K562 (cell line): Measurements from ENCODE around the gene FBXO48. TPM values are rescaled to one million over a fixed set of nuclear protein-coding genes. Genes with fewer than 3 reads are reported as not detected.

Source experiments
- CREBBP ChIP-seq: IDR thresholded peaks from one replicate; pipeline ENCODE4 v1.6.1; 2012; ENCODE audit warnings: low read depth, mild to moderate bottlenecking, control low read depth, inconsistent platforms, low read length
- E2F4 ChIP-seq: sonication (generic); formaldehyde crosslinking; IDR thresholded peaks from 2 replicates; pipeline ENCODE4 v1.8.0; 2022; ENCODE audit warnings: mild to moderate bottlenecking, low read depth, missing genetic modification reagents
- ETV6 ChIP-seq, 3 experiments: fragments of 150-350 bp in 1 of 3; sonication (generic) in 1 of 3; formaldehyde crosslinking in 1 of 3; IDR thresholded peaks; 2 replicates each; pipeline versions ENCODE4 v1.6.1 to v1.8.0; 2014 to 2022; ENCODE audit warnings: borderline replicate concordance in 2 of 3, low read depth in 2 of 3, antibody characterized with exemption in 1 of 3, low read length in 1 of 3, mild to moderate bottlenecking in 1 of 3, missing genetic modification reagents in 1 of 3
- EWSR1 ChIP-seq: fragments of 450-650 bp; IDR thresholded peaks from 2 replicates; pipeline ENCODE4 v1.6.1; 2018; ENCODE audit warnings: borderline replicate concordance, mild to moderate bottlenecking, low read depth, moderate library complexity; ENCODE audit not compliant: partially characterized antibody
- GABPA ChIP-seq: fragments of 200-800 bp; sonication (Bioruptor generic); conservative IDR thresholded peaks from 2 replicates; pipeline ENCODE4 v1.6.1; 2016; ENCODE audit warnings: low read depth, missing genetic modification characterization, missing compliant biosample characterization
- ILF3 ChIP-seq: fragments of 450-650 bp; IDR thresholded peaks from 2 replicates; pipeline ENCODE4 v1.6.1; 2018; ENCODE audit warnings: antibody characterized with exemption, mild to moderate bottlenecking, moderate library complexity, borderline replicate concordance
- KAT7 ChIP-seq: sonication (generic); formaldehyde crosslinking; IDR thresholded peaks from 2 replicates; pipeline ENCODE4 v1.8.0; 2022; ENCODE audit warnings: missing genetic modification reagents, mild to moderate bottlenecking, borderline replicate concordance
- KDM5B ChIP-seq: fragments of 200-600 bp; sonication (generic); IDR thresholded peaks from 2 replicates; pipeline ENCODE4 v1.6.1; 2012; ENCODE audit warnings: low read depth, mild to moderate bottlenecking, moderate library complexity, low read length, control low read depth, inconsistent platforms; ENCODE audit not compliant: insufficient replicate concordance
- PHB2 ChIP-seq: fragments of 450-650 bp; IDR thresholded peaks from 2 replicates; pipeline ENCODE4 v1.6.1; 2017; ENCODE audit warnings: low read depth
- RBM14 ChIP-seq: fragments of 200-400 bp; formaldehyde crosslinking; IDR thresholded peaks from 2 replicates; pipeline ENCODE4 v1.6.1; 2018; ENCODE audit warnings: low read depth, mild to moderate bottlenecking, low read length, moderate library complexity, borderline replicate concordance; ENCODE audit not compliant: insufficient read depth
- RNF2 ChIP-seq: sonication (generic); IDR thresholded peaks from 2 replicates; pipeline ENCODE4 v1.6.1; 2016
- THRAP3 ChIP-seq: fragments of 450-650 bp; IDR thresholded peaks from 2 replicates; pipeline ENCODE4 v1.6.1; 2016; ENCODE audit warnings: mild to moderate bottlenecking, inconsistent platforms, borderline replicate concordance
- ZBTB17 ChIP-seq: fragments of 450-650 bp; formaldehyde crosslinking; IDR thresholded peaks from 2 replicates; pipeline ENCODE4 v1.4.0; 2020; ENCODE audit warnings: mild to moderate bottlenecking
- ZBTB9 ChIP-seq: fragments of 450-650 bp; formaldehyde crosslinking; IDR thresholded peaks from 2 replicates; pipeline ENCODE4 v1.4.0; 2020; ENCODE audit warnings: mild to moderate bottlenecking, moderate library complexity
- ZFP36 ChIP-seq: fragments of 150-350 bp; IDR thresholded peaks from 2 replicates; pipeline ENCODE4 v1.6.1; 2018; ENCODE audit warnings: low read length, low read depth; ENCODE audit not compliant: partially characterized antibody
- ZKSCAN3 ChIP-seq: fragments of 250-450 bp; sonication (Bioruptor Pico); IDR thresholded peaks from 2 replicates; pipeline ENCODE4 v1.4.0; 2020
- ZNF347 ChIP-seq: fragments of 450-650 bp; formaldehyde crosslinking; IDR thresholded peaks from 2 replicates; pipeline ENCODE4 v1.4.0; 2020; ENCODE audit warnings: low read depth, mild to moderate bottlenecking, moderate library complexity
- ZNF408 ChIP-seq: fragments of 250-450 bp; sonication (Bioruptor Pico); IDR thresholded peaks from 2 replicates; pipeline ENCODE4 v1.4.0; 2020; ENCODE audit warnings: low read depth, mild to moderate bottlenecking, moderate library complexity
- ZNF609 ChIP-seq: sonication (generic); formaldehyde crosslinking; IDR thresholded peaks from 2 replicates; pipeline ENCODE4 v1.8.1; 2023; ENCODE audit warnings: missing genetic modification reagents, mild to moderate bottlenecking, borderline replicate concordance
- ZSCAN32 ChIP-seq: fragments of 450-650 bp; formaldehyde crosslinking; IDR thresholded peaks from 2 replicates; pipeline ENCODE4 v1.4.0; 2020; ENCODE audit warnings: mild to moderate bottlenecking, moderate library complexity
- polyA plus RNA-seq, 8 experiments: library from polyadenylated mRNA; depleted of rRNA in 4 of 8; stranded (reverse) in 5 of 8; unstranded in 3 of 8; fragments of >200 nt; fragmentation: Nextera tagmentation in 2 of 8; fragmentation: Illumina TruSeq in 1 of 8; extraction: Ambion mirVana in 2 of 8; extraction: Trizol in 1 of 8; gene quantifications; 2 replicates each; pipeline versions ENCODE4 v1.2.1 to v1.2.3, GENCODE V29; 2011 to 2014; ENCODE audit warnings: inconsistent platforms in 1 of 8, missing spikeins in 1 of 8
- total RNA-seq, 7 experiments: library from RNA; depleted of rRNA in 6 of 7; stranded (reverse); fragments of >200 nt in 6 of 7; fragmentation: Illumina TruSeq in 2 of 7; extraction: Trizol in 2 of 7; gene quantifications; 2 replicates each; pipeline versions ENCODE4 v1.2.1 to v1.2.3, GENCODE V29; 2011 to 2021; ENCODE audit warnings: low replicate concordance in 1 of 7

Gene FBXO48
- total and polyA plus RNA-seq, 9 of the 15 experiments (the other 6 are each of a cell fraction or from before 2014, with no cell fraction given) = 0.36 to 1.8 (median 0.73) TPM

GRCh38 chr2:68438455-68439303 is 28.4 kb downstream of the FBXO48 start (continued):
- TF ChIP-seq ETV6 (IDR thresholded peaks at IDR 0.05; ENCODE audit: borderline replicate concordance in 1 of 2, low read depth in 2 of 2, low read length in 1 of 2) (no peak), ETV6 (CRISPR knock-in tag; IDR thresholded peaks at IDR 0.05; ENCODE audit: borderline replicate concordance) (no peak), RNF2 (no peak), EWSR1 (no peak), KDM5B (no peak), GABPA (tag) (no peak), ZNF408 (CRISPR knock-in tag) (no peak), ZFP36 (no peak), ZBTB17 (peak; percentile 95), ZNF347 (CRISPR knock-in tag) (0 out of 2 replicates have a peak, but pooled peaks have one; percentile 47), KAT7 (CRISPR knock-in tag) (no peak), THRAP3 (no peak), CREBBP (no peak), PHB2 (no peak), E2F4 (no peak), ZBTB9 (CRISPR knock-in tag) (peak; percentile 98), ZSCAN32 (peak; percentile 97), ZNF609 (no peak), RBM14 (no peak), ILF3 (no peak), ZKSCAN3 (no peak)
